NCI-H2227 treated with DMSO at 0.1 percent for 48 hours (cell line): ENCODE data around the gene PSD4.
A peak's percentile ranks its signal among the peaks of the same experiment; 100 is the strongest.

Source experiments
- DNase-seq: peaks from one replicate; lab custom pipeline; 2025; lab: John Stamatoyannopoulos, UW

PSD4 gene

GRCh38 chr2:113238871-113239839 lies 65.4 kb downstream of the PSD4 start:
- no peak for DNase-seq

- peak; percentile 56 for DNase-seq
Measured at GRCh38 chr2:113240150-113240914, 66.6 kb downstream of the PSD4 start.

GRCh38 chr2:113240915-113241911 lies 67.4 kb downstream of the PSD4 start:
- peak; percentile 4 for DNase-seq

GRCh38 chr2:113242327-113242726 lies 68.6 kb downstream of the PSD4 start:
- no peak for DNase-seq

GRCh38 chr2:113245276-113245711 lies 71.5 kb downstream of the PSD4 start:
- DNase-seq = no peak

- DNase-seq = no peak
Measured at GRCh38 chr2:113246606-113247005, 72.8 kb downstream of the PSD4 start.

GRCh38 chr2:113248997-113249770 lies 75.4 kb downstream of the PSD4 start:
- DNase-seq = peak; percentile 42

GRCh38 chr2:113251118-113251517 lies 77.3 kb downstream of the PSD4 start:
- no peak for DNase-seq

GRCh38 chr2:113252047-113252590 lies 78.3 kb downstream of the PSD4 start:
- DNase-seq = no peak

GRCh38 chr2:113253453-113253852 lies 79.7 kb downstream of the PSD4 start:
- no peak for DNase-seq

GRCh38 chr2:113255140-113256070 lies 81.6 kb downstream of the PSD4 start:
- DNase-seq = no peak

- DNase-seq = no peak
Measured at GRCh38 chr2:113257516-113258264, 83.9 kb downstream of the PSD4 start.

GRCh38 chr2:113258471-113259147 lies 84.8 kb downstream of the PSD4 start:
- DNase-seq = no peak
